SK-N-SH (cell line): ENCODE data around the gene DCXR. TPM values are rescaled to one million over a fixed set of nuclear protein-coding genes. Genes with fewer than 3 reads are reported as not detected.

Source experiments
- CTCF ChIA-PET: fragments of 300-600, 350-600 bp; formaldehyde crosslinking; extraction: SDS; loops from one replicate; lab custom pipeline; 2021; lab: Yijun Ruan, JAX
- POLR2A ChIA-PET: fragments of 350-600 bp; sonication (Branson Sonifier 250); formaldehyde crosslinking; extraction: SDS; loops from one replicate; lab custom pipeline; 2020; ENCODE audit warnings: antibody characterized with exemption, inconsistent platforms; lab: Yijun Ruan, JAX
- DNase-seq: peaks from one replicate; pipeline ENCODE4 v3.0.0; 2012
- H2AFZ ChIP-seq: fragments of 200-600 bp; sonication (generic); 2 replicates; pipeline ENCODE4 v1.8.1; 2016; ENCODE audit warnings: antibody characterized with exemption, mild to moderate bottlenecking, low read depth
- H3F3A ChIP-seq: fragments of 200-600 bp; sonication (generic); replicated peaks from 2 replicates; pipeline ENCODE3; 2016; ENCODE audit warnings: antibody characterized with exemption, mild to moderate bottlenecking; ENCODE audit not compliant: insufficient read depth
- H3K27ac ChIP-seq, 2 experiments: fragments of 200-500 bp in 1 of 2; fragments of 200-600 bp in 1 of 2; sonication (Bioruptor generic) in 1 of 2; sonication (generic), shearing (Covaris generic) in 1 of 2; 2 replicates each; pipeline versions ENCODE4 v1.5.1 to v1.6.1; 2014 to 2016; ENCODE audit warnings: low read depth in 2 of 2, inconsistent platforms in 1 of 2, low read length in 1 of 2, mild to moderate bottlenecking in 1 of 2, mixed read lengths in 1 of 2
- H3K27me3 ChIP-seq: fragments of 200-600 bp; sonication (generic), shearing (Covaris generic); 2 replicates; pipeline ENCODE4 v1.6.1; 2016; ENCODE audit warnings: mixed run types; ENCODE audit not compliant: insufficient read depth
- H3K36me3 ChIP-seq, 2 experiments: fragments of 200-500 bp in 1 of 2; fragments of 200-600 bp in 1 of 2; sonication (Bioruptor generic) in 1 of 2; sonication (generic) in 1 of 2; replicated peaks in 1 of 2; 2 replicates each; pipeline versions ENCODE3 to v1.5.1; 2014 to 2016; ENCODE audit warnings: low read length in 1 of 2, mild to moderate bottlenecking in 1 of 2; ENCODE audit not compliant: insufficient read depth in 2 of 2, control insufficient read depth in 1 of 2
- H3K4me1 ChIP-seq, 2 experiments: fragments of 200-500 bp in 1 of 2; fragments of 200-600 bp in 1 of 2; sonication (Bioruptor generic) in 1 of 2; sonication (generic), shearing (Covaris generic) in 1 of 2; 2 replicates each; pipeline versions ENCODE4 v1.5.1 to v1.6.1; 2014 to 2016; ENCODE audit warnings: low read depth in 1 of 2, low read length in 1 of 2, mixed run types in 1 of 2; ENCODE audit not compliant: insufficient read depth in 2 of 2, control insufficient read depth in 1 of 2
- H3K4me2 ChIP-seq: fragments of 200-600 bp; sonication (generic), shearing (Covaris generic); 2 replicates; pipeline ENCODE4 v1.6.1; 2017; ENCODE audit warnings: mixed run types
- H3K4me3 ChIP-seq, 2 experiments: fragments of 200-500 bp in 1 of 2; fragments of 200-600 bp in 1 of 2; sonication (Bioruptor generic) in 1 of 2; sonication (generic), shearing (Covaris generic) in 1 of 2; 2 replicates each; pipeline versions ENCODE4 v1.5.1 to v1.8.1; 2014 to 2016; ENCODE audit warnings: low read depth in 2 of 2, inconsistent platforms in 1 of 2, low read length in 1 of 2, mild to moderate bottlenecking in 1 of 2, mixed read lengths in 1 of 2, moderate library complexity in 1 of 2
- H3K79me2 ChIP-seq: fragments of 200-600 bp; sonication (generic); 2 replicates; pipeline ENCODE4 v1.8.1; 2017; ENCODE audit warnings: mild to moderate bottlenecking; ENCODE audit not compliant: insufficient read depth
- H3K9ac ChIP-seq: fragments of 200-600 bp; sonication (generic); 2 replicates; pipeline ENCODE4 v1.6.1; 2017; ENCODE audit warnings: mixed run types
- H3K9me2 ChIP-seq: fragments of 200-600 bp; sonication (generic); 2 replicates; pipeline ENCODE4 v1.6.1; 2017; ENCODE audit warnings: mixed run types
- H3K9me3 ChIP-seq: fragments of 200-600 bp; sonication (generic); 2 replicates; pipeline ENCODE4 v1.6.1; 2017; ENCODE audit warnings: mixed run types, mild to moderate bottlenecking, moderate library complexity
- H4K20me1 ChIP-seq: fragments of 200-600 bp; sonication (generic); 2 replicates; pipeline ENCODE4 v1.6.1; 2017; ENCODE audit warnings: mild to moderate bottlenecking, mixed run types; ENCODE audit not compliant: insufficient read depth
- CHD2 ChIP-seq: fragments of 150-350 bp; IDR thresholded peaks from 2 replicates; pipeline ENCODE4 v1.6.1; 2018; ENCODE audit warnings: low read length; ENCODE audit not compliant: partially characterized antibody
- ELF1 ChIP-seq: IDR thresholded peaks from 2 replicates; pipeline ENCODE4 v1.4.0; 2012
- EZH2phosphoT487 ChIP-seq: fragments of 200-600 bp; sonication (generic); IDR thresholded peaks from 2 replicates; pipeline ENCODE4 v1.6.1; 2017; ENCODE audit warnings: low read depth, mixed run types, mild to moderate bottlenecking, antibody characterized with exemption, moderate library complexity, borderline replicate concordance
- GABPA ChIP-seq: IDR thresholded peaks from 2 replicates; pipeline ENCODE4 v1.4.0; 2012; ENCODE audit warnings: low read depth, mild to moderate bottlenecking
- GATA2 ChIP-seq: sonication (generic); formaldehyde crosslinking; IDR thresholded peaks from 2 replicates; pipeline ENCODE4 v1.5.0; 2020; ENCODE audit warnings: mild to moderate bottlenecking, missing genetic modification reagents
- NFIC ChIP-seq: IDR thresholded peaks from 2 replicates; pipeline ENCODE4 v1.4.0; 2012; ENCODE audit warnings: borderline replicate concordance
- NRF1 ChIP-seq: IDR thresholded peaks from 2 replicates; pipeline ENCODE4 v1.6.1; 2012; ENCODE audit warnings: low read depth, mild to moderate bottlenecking, low read length
- RCOR1 ChIP-seq: fragments of 150-350 bp; IDR thresholded peaks from 2 replicates; pipeline ENCODE4 v1.6.1; 2017; ENCODE audit warnings: antibody characterized with exemption, low read length
- RFX5 ChIP-seq: IDR thresholded peaks from 2 replicates; pipeline ENCODE4 v1.6.1; 2012; ENCODE audit warnings: mild to moderate bottlenecking, improper control_type of control experiment, low read length
- SMC3 ChIP-seq: IDR thresholded peaks from 2 replicates; pipeline ENCODE4 v1.6.1; 2012; ENCODE audit warnings: low read depth, low read length, improper control_type of control experiment
- TAF1 ChIP-seq: IDR thresholded peaks from 2 replicates; pipeline ENCODE4 v1.6.1; 2012; ENCODE audit warnings: low read depth, mild to moderate bottlenecking, low read length, moderate library complexity, borderline replicate concordance
- TCF12 ChIP-seq: IDR thresholded peaks from 2 replicates; pipeline ENCODE4 v1.4.0; 2012
- TEAD4 ChIP-seq: IDR thresholded peaks from 2 replicates; pipeline ENCODE4 v1.4.0; 2012; ENCODE audit warnings: mild to moderate bottlenecking, borderline replicate concordance; ENCODE audit not compliant: insufficient read depth
- YY1 ChIP-seq: IDR thresholded peaks from 2 replicates; pipeline ENCODE4 v1.4.0; 2012; ENCODE audit warnings: low read depth, mild to moderate bottlenecking
- WGBS: methylation state at CpG from one replicate; pipeline ENCODE4 v1.1.6; 2017; ENCODE audit warnings: low lambda C conversion rate; 5-methylcytosine and 5-hydroxymethylcytosine counted together
- polyA plus RNA-seq, 3 experiments: library from polyadenylated mRNA; depleted of rRNA; stranded (reverse); fragments of >200 nt; gene quantifications; 2 replicates each; pipeline ENCODE4 v1.2.3, GENCODE V29; 2012
- TF ChIP-seq, protein P1 (sequence below): IDR thresholded peaks from 2 replicates; pipeline ENCODE4 v1.4.0; 2012; ENCODE audit warnings: low read depth, borderline replicate concordance
- TF ChIP-seq, protein P2 (sequence below): IDR thresholded peaks from 2 replicates; pipeline ENCODE4 v1.6.1; 2012; ENCODE audit warnings: mild to moderate bottlenecking, low read depth, low read length, moderate library complexity
- TF ChIP-seq, protein P3 (sequence below): fragments of 150-350 bp; IDR thresholded peaks from 2 replicates; pipeline ENCODE4 v1.6.1; 2017; ENCODE audit warnings: antibody characterized with exemption, low read length, low read depth, borderline replicate concordance
- TF ChIP-seq, protein P4 (sequence below): IDR thresholded peaks from 2 replicates; pipeline ENCODE4 v1.4.0; 2012; ENCODE audit warnings: low read depth
- TF ChIP-seq, protein P5 (sequence below): fragments of 150-350 bp; IDR thresholded peaks from 2 replicates; pipeline ENCODE4 v1.6.1; 2016; ENCODE audit warnings: mild to moderate bottlenecking, low read depth, low read length
- TF ChIP-seq, protein P6 (sequence below): fragments of 200-600 bp; sonication (generic); IDR thresholded peaks from 2 replicates; pipeline ENCODE4 v1.6.1; 2017; ENCODE audit warnings: antibody characterized with exemption, mild to moderate bottlenecking, moderate library complexity
- TF ChIP-seq, protein P7 (sequence below): IDR thresholded peaks from 2 replicates; pipeline ENCODE4; 2012

DCXR gene
- polyA plus RNA-seq (2012; rRNA removed), result 153 and 190 TPM in 2 replicates
- 75.6 and 113 TPM in 2 replicates for polyA plus RNA-seq (2012; cell fraction: cytosol; rRNA removed)
- polyA plus RNA-seq (2012; cell fraction: nucleus; rRNA removed), result 168 and 433 TPM in 2 replicates

DNA sequence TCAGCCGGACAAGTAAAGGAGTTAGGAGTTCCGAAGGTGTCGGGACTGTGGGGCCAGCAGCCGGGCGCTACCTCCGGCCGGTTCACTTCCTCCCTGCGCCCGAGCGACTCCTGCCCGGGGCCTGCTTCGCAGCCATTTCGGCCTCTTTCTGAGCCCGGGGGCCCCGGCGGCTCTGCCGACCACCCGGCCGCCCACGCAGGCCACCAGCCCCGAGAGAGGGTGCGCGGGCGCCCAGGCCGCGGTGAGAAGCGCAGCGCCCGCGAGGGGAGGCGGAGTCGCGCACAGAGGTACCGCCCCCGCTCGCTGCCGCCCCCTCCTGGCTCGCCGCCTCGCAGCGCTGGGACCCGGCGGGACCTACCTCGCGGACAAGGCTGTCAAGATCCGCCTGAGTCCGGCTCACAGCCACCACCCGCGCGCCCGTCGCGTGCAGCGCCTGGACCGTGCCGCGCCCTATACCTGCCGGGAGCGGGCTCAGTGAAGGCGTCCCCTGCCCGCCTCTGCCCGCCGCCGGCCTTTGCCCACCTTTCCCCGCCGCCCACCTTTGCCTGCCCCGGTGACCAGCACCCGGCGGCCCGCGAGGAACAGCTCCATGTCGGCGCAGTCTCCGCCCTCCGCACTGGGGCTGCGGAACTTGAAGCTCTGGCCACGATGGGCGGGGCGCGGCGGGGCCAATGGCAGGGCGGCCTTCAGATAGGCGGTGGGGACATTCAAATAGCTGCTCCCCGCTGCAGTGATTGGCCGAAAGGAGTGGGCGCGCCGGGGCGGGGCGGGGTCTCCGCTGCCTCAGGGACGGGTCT, at the start of gene DCXR:
TSS of gene DCXR (minus strand) at position 606 of the 797 bp plus-strand sequence. CDS start at position 591, 15 bp downstream.
- ChIA-PET CTCF (interaction anchor here (0.6 to 35.7 kb wide), 43 partner anchors 8 to 227 kb away, joined by 3 to 1216 read pairs (median 4); partner anchors contain the start of genes CENPX, DUS1L, FASN and GPS1), POLR2A (interaction anchor here (0.5 to 1.4 kb wide), 14 partner anchors 9 to 155 kb away, joined by 3 to 13 read pairs (median 4); partner anchors contain the start of genes CENPX, DUS1L, FASN and LRRC45)
- Histone ChIP-seq H4K20me1 (no peaks in the 10 kb centered on the region), H3K4me3 (peak within 1 kb of the TSS; percentile 72 to 87), H3K9me2 (no peaks in the 10 kb centered on the region), H3K27ac (peak within 1 kb of the TSS; percentile 74 to 92), H3K27me3 (no peaks in the 10 kb centered on the region), H3K9ac (peak within 1 kb of the TSS; percentile 66), H3K36me3 (peaks cover 5 to 8% of the 10 kb centered on the region in 2 experiments), H3F3A (peaks cover 14% of the 10 kb centered on the region), H2AFZ (peak within 1 kb of the TSS; percentile 93), H3K4me1 (peaks cover 7 to 27% of the 10 kb centered on the region in 2 experiments), H3K79me2 (no peaks in the 10 kb centered on the region), H3K9me3 (no peaks in the 10 kb centered on the region), H3K4me2 (peak within 1 kb of the TSS; percentile 99)
- WGBS, result 5% methylated on average over 34 of the region's 92 CpGs
- DNase-seq, result peak; percentile 100
- TF ChIP-seq, protein P1, sequence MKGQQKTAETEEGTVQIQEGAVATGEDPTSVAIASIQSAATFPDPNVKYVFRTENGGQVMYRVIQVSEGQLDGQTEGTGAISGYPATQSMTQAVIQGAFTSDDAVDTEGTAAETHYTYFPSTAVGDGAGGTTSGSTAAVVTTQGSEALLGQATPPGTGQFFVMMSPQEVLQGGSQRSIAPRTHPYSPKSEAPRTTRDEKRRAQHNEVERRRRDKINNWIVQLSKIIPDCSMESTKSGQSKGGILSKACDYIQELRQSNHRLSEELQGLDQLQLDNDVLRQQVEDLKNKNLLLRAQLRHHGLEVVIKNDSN, result no peak
- TF ChIP-seq CHD2 (peak; percentile 21), GABPA (no peak), TEAD4 (no peak), TAF1 (peak; percentile 14; the same call in 1 of the 2 replicates), ELF1 (peak; percentile 6; the same call in 1 of the 2 replicates), EZH2phosphoT487 (no peak), YY1 (peak; percentile 65; the same call in 1 of the 2 replicates), RCOR1 (no peak), NFIC (no peak), TCF12 (no peak), SMC3 (peak; percentile 58), GATA2 (no peak), NRF1 (peak; percentile 72), RFX5 (no peak; the same call in 1 of the 2 replicates)
- TF ChIP-seq, protein P2, sequence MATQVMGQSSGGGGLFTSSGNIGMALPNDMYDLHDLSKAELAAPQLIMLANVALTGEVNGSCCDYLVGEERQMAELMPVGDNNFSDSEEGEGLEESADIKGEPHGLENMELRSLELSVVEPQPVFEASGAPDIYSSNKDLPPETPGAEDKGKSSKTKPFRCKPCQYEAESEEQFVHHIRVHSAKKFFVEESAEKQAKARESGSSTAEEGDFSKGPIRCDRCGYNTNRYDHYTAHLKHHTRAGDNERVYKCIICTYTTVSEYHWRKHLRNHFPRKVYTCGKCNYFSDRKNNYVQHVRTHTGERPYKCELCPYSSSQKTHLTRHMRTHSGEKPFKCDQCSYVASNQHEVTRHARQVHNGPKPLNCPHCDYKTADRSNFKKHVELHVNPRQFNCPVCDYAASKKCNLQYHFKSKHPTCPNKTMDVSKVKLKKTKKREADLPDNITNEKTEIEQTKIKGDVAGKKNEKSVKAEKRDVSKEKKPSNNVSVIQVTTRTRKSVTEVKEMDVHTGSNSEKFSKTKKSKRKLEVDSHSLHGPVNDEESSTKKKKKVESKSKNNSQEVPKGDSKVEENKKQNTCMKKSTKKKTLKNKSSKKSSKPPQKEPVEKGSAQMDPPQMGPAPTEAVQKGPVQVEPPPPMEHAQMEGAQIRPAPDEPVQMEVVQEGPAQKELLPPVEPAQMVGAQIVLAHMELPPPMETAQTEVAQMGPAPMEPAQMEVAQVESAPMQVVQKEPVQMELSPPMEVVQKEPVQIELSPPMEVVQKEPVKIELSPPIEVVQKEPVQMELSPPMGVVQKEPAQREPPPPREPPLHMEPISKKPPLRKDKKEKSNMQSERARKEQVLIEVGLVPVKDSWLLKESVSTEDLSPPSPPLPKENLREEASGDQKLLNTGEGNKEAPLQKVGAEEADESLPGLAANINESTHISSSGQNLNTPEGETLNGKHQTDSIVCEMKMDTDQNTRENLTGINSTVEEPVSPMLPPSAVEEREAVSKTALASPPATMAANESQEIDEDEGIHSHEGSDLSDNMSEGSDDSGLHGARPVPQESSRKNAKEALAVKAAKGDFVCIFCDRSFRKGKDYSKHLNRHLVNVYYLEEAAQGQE, result 0 out of 2 replicates have a peak, but pooled peaks have one; percentile 2
- TF ChIP-seq, protein P3, sequence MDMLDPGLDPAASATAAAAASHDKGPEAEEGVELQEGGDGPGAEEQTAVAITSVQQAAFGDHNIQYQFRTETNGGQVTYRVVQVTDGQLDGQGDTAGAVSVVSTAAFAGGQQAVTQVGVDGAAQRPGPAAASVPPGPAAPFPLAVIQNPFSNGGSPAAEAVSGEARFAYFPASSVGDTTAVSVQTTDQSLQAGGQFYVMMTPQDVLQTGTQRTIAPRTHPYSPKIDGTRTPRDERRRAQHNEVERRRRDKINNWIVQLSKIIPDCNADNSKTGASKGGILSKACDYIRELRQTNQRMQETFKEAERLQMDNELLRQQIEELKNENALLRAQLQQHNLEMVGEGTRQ, result no peak
- TF ChIP-seq, protein P4, sequence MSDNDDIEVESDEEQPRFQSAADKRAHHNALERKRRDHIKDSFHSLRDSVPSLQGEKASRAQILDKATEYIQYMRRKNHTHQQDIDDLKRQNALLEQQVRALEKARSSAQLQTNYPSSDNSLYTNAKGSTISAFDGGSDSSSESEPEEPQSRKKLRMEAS, result peak; percentile 73
- TF ChIP-seq, protein P5, sequence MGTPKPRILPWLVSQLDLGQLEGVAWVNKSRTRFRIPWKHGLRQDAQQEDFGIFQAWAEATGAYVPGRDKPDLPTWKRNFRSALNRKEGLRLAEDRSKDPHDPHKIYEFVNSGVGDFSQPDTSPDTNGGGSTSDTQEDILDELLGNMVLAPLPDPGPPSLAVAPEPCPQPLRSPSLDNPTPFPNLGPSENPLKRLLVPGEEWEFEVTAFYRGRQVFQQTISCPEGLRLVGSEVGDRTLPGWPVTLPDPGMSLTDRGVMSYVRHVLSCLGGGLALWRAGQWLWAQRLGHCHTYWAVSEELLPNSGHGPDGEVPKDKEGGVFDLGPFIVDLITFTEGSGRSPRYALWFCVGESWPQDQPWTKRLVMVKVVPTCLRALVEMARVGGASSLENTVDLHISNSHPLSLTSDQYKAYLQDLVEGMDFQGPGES, result peak; percentile 56
- TF ChIP-seq, protein P6, sequence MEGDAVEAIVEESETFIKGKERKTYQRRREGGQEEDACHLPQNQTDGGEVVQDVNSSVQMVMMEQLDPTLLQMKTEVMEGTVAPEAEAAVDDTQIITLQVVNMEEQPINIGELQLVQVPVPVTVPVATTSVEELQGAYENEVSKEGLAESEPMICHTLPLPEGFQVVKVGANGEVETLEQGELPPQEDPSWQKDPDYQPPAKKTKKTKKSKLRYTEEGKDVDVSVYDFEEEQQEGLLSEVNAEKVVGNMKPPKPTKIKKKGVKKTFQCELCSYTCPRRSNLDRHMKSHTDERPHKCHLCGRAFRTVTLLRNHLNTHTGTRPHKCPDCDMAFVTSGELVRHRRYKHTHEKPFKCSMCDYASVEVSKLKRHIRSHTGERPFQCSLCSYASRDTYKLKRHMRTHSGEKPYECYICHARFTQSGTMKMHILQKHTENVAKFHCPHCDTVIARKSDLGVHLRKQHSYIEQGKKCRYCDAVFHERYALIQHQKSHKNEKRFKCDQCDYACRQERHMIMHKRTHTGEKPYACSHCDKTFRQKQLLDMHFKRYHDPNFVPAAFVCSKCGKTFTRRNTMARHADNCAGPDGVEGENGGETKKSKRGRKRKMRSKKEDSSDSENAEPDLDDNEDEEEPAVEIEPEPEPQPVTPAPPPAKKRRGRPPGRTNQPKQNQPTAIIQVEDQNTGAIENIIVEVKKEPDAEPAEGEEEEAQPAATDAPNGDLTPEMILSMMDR, result peak; percentile 84
- TF ChIP-seq, protein P7, sequence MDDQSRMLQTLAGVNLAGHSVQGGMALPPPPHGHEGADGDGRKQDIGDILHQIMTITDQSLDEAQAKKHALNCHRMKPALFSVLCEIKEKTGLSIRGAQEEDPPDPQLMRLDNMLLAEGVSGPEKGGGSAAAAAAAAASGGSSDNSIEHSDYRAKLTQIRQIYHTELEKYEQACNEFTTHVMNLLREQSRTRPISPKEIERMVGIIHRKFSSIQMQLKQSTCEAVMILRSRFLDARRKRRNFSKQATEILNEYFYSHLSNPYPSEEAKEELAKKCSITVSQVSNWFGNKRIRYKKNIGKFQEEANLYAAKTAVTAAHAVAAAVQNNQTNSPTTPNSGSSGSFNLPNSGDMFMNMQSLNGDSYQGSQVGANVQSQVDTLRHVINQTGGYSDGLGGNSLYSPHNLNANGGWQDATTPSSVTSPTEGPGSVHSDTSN, result peak; percentile 84
